H1 (cell line): ENCODE data around the gene ABHD1. TPM values are rescaled to one million over a fixed set of nuclear protein-coding genes. Genes with fewer than 3 reads are reported as not detected.

Experiments used
- CTCF ChIA-PET: fragments of 300-600 bp; sonication (Branson Sonifier 250); formaldehyde crosslinking; loops from one replicate; lab custom pipeline; 2021; ENCODE audit not compliant: partially characterized antibody; lab: Charles Lee
- POLR2A ChIA-PET: fragments of 300-600 bp; sonication (Branson Sonifier 250); formaldehyde crosslinking; loops from one replicate; lab custom pipeline; 2021; ENCODE audit warnings: inconsistent platforms; ENCODE audit not compliant: partially characterized antibody; lab: Charles Lee
- DNase-seq, 2 experiments: peaks; one replicate each; pipeline versions ENCODE4 v3.0.0 to v3.0.0-alpha.2; 2010 to 2022; ENCODE audit warnings: low spot score in 2 of 2, low read depth in 1 of 2, mixed read lengths in 1 of 2
- FAIRE-seq: peaks from 2 replicates; lab custom pipeline; 2011; peaks lifted over from hg19 to GRCh38; lab: Jason Lieb, UNC
- H2AFZ ChIP-seq: 2 replicates; pipeline ENCODE4 v1.8.1; 2012; ENCODE audit warnings: low read length, inconsistent platforms
- H2AK5ac ChIP-seq: 2 replicates; pipeline ENCODE4 v1.6.1; 2013; ENCODE audit warnings: low read depth, low read length
- H2BK120ac ChIP-seq: replicated peaks from 2 replicates; pipeline ENCODE3; 2013; ENCODE audit warnings: low read depth, low read length, inconsistent platforms
- H2BK12ac ChIP-seq: 2 replicates; pipeline ENCODE4 v1.6.1; 2013; ENCODE audit warnings: low read depth, low read length
- H2BK15ac ChIP-seq: 2 replicates; pipeline ENCODE4 v1.6.1; 2013; ENCODE audit warnings: low read length
- H2BK20ac ChIP-seq: 2 replicates; pipeline ENCODE4 v1.6.1; 2013; ENCODE audit warnings: low read length
- H2BK5ac ChIP-seq: 2 replicates; pipeline ENCODE4 v1.6.1; 2013; ENCODE audit warnings: low read depth, low read length
- H3K14ac ChIP-seq: 2 replicates; pipeline ENCODE4 v1.6.1; 2013; ENCODE audit warnings: inconsistent platforms; ENCODE audit not compliant: insufficient read length
- H3K18ac ChIP-seq: 2 replicates; pipeline ENCODE4 v1.6.1; 2013; ENCODE audit warnings: low read length; ENCODE audit errors: extremely low read depth
- H3K23ac ChIP-seq: 2 replicates; pipeline ENCODE4 v1.6.1; 2013; ENCODE audit warnings: inconsistent platforms; ENCODE audit not compliant: insufficient read length
- H3K23me2 ChIP-seq: 2 replicates; pipeline ENCODE4 v1.6.1; 2013; ENCODE audit warnings: low read depth, low read length
- H3K27ac ChIP-seq: 2 replicates; pipeline ENCODE4 v1.6.1; 2011; ENCODE audit warnings: low read depth, low read length, inconsistent platforms
- H3K27me3 ChIP-seq, 4 experiments: replicated peaks in 1 of 4; 1 replicate in 1 of 4; 2 replicates in 3 of 4; pipeline versions ENCODE4 v1.6.1 to v1.8.1; 2011 to 2013; ENCODE audit warnings: low read length in 3 of 4, mild to moderate bottlenecking in 3 of 4, inconsistent platforms in 2 of 4, mixed read lengths in 2 of 4, moderate library complexity in 1 of 4; ENCODE audit not compliant: control insufficient read depth in 3 of 4, insufficient read depth in 3 of 4; ENCODE audit errors: extremely low read depth in 1 of 4
- H3K36me3 ChIP-seq, 4 experiments: 2 replicates each; pipeline versions ENCODE4 v1.6.1 to v1.8.1; 2011 to 2013; ENCODE audit warnings: mild to moderate bottlenecking in 4 of 4, low read length in 3 of 4, moderate library complexity in 2 of 4, control low read depth in 1 of 4, inconsistent platforms in 1 of 4; ENCODE audit not compliant: insufficient read depth in 4 of 4, control insufficient read depth in 2 of 4
- H3K4ac ChIP-seq: replicated peaks from 2 replicates; pipeline ENCODE3; 2013; ENCODE audit warnings: low read length, low read depth, mixed read lengths, inconsistent platforms; ENCODE audit not compliant: insufficient read length
- H3K4me1 ChIP-seq, 4 experiments: replicated peaks in 1 of 4; 1 replicate in 1 of 4; 2 replicates in 3 of 4; pipeline versions ENCODE4 v1.6.1 to v1.8.1; 2011 to 2013; ENCODE audit warnings: low read length in 3 of 4, inconsistent platforms in 2 of 4, mixed read lengths in 1 of 4; ENCODE audit not compliant: insufficient read depth in 4 of 4, control insufficient read depth in 3 of 4
- H3K4me2 ChIP-seq, 2 experiments: 2 replicates each; pipeline versions ENCODE4 v1.6.1 to v1.8.1; 2011 to 2013; ENCODE audit warnings: low read depth in 2 of 2, low read length in 2 of 2, control low read depth in 1 of 2, inconsistent platforms in 1 of 2, mild to moderate bottlenecking in 1 of 2; ENCODE audit not compliant: insufficient read depth in 1 of 2
- H3K4me3 ChIP-seq, 4 experiments: fragments of 200-600, 300-600 bp in 1 of 4; sonication (generic), shearing (Covaris generic), sonication (Bioruptor Twin) in 1 of 4; 2 replicates each; pipeline versions ENCODE4 v1.5.1 to v1.8.1; 2011 to 2016; ENCODE audit warnings: low read length in 4 of 4, low read depth in 3 of 4, control low read depth in 2 of 4, inconsistent platforms in 2 of 4, mild to moderate bottlenecking in 2 of 4, mixed read lengths in 1 of 4, moderate library complexity in 1 of 4; ENCODE audit not compliant: insufficient read depth in 2 of 4; ENCODE audit errors: extremely low read depth in 1 of 4
- H3K56ac ChIP-seq: replicated peaks from 2 replicates; pipeline ENCODE3; 2013; ENCODE audit warnings: low read depth, mild to moderate bottlenecking, mixed read lengths, low read length, inconsistent platforms; ENCODE audit not compliant: insufficient read length
- H3K79me1 ChIP-seq: 2 replicates; pipeline ENCODE4 v1.6.1; 2013; ENCODE audit warnings: low read depth, low read length, control low read depth
- H3K79me2 ChIP-seq, 2 experiments: 2 replicates each; pipeline versions ENCODE4 v1.6.1 to v1.8.1; 2012 to 2013; ENCODE audit warnings: low read length in 2 of 2, mild to moderate bottlenecking in 2 of 2, inconsistent platforms in 1 of 2; ENCODE audit not compliant: insufficient read depth in 2 of 2, control insufficient read depth in 1 of 2
- H3K9ac ChIP-seq, 4 experiments: replicated peaks in 1 of 4; 1 replicate in 1 of 4; 2 replicates in 3 of 4; pipeline versions ENCODE4 v1.6.1 to v1.8.1; 2011 to 2013; ENCODE audit warnings: low read depth in 3 of 4, low read length in 3 of 4, control low read depth in 2 of 4, mild to moderate bottlenecking in 2 of 4, moderate library complexity in 2 of 4, inconsistent platforms in 1 of 4; ENCODE audit errors: extremely low read depth in 1 of 4
- H3K9me3 ChIP-seq, 2 experiments: 2 replicates each; pipeline versions ENCODE4 v1.6.1 to v1.8.1; 2012 to 2013; ENCODE audit warnings: mild to moderate bottlenecking in 2 of 2, moderate library complexity in 2 of 2, control low read depth in 1 of 2, inconsistent platforms in 1 of 2, low read depth in 1 of 2, low read length in 1 of 2, mixed read lengths in 1 of 2; ENCODE audit not compliant: insufficient read depth in 2 of 2
- H4K20me1 ChIP-seq, 2 experiments: replicated peaks in 1 of 2; 2 replicates each; pipeline versions ENCODE3 to v1.8.1; 2011 to 2013; ENCODE audit warnings: inconsistent platforms in 2 of 2, low read length in 2 of 2, mild to moderate bottlenecking in 1 of 2; ENCODE audit not compliant: insufficient read depth in 2 of 2, control insufficient read depth in 1 of 2
- H4K5ac ChIP-seq: 2 replicates; pipeline ENCODE4 v1.6.1; 2013; ENCODE audit warnings: low read length, low read depth, mixed read lengths, inconsistent platforms; ENCODE audit not compliant: insufficient read length
- H4K8ac ChIP-seq: 2 replicates; pipeline ENCODE4 v1.8.0; 2013; ENCODE audit warnings: mild to moderate bottlenecking, moderate library complexity, low read length, inconsistent platforms; ENCODE audit not compliant: insufficient read depth; ENCODE audit errors: extremely low read depth
- H4K91ac ChIP-seq: replicated peaks from 2 replicates; pipeline ENCODE3; 2013; ENCODE audit warnings: low read length, mixed read lengths, inconsistent platforms; ENCODE audit not compliant: insufficient read length
- BACH1 ChIP-seq: IDR thresholded peaks from 2 replicates; pipeline ENCODE4 v1.6.1; 2012; ENCODE audit warnings: low read length, improper control_type of control experiment
- CTBP2 ChIP-seq: IDR thresholded peaks from 2 replicates; pipeline ENCODE4 v1.7.0; 2011; ENCODE audit warnings: borderline replicate concordance, mild to moderate bottlenecking, moderate library complexity, mixed read lengths, low read length; ENCODE audit not compliant: insufficient read depth, insufficient read length
- EZH2 ChIP-seq: fragments of 200-600 bp; sonication (generic); IDR thresholded peaks from 2 replicates; pipeline ENCODE4 v1.7.1; 2012; ENCODE audit warnings: low read depth, mild to moderate bottlenecking, moderate library complexity, low read length, inconsistent platforms; ENCODE audit not compliant: severe bottlenecking
- GABPA ChIP-seq: IDR thresholded peaks from 2 replicates; pipeline ENCODE4 v1.6.1; 2011; ENCODE audit warnings: mild to moderate bottlenecking, low read length, moderate library complexity, borderline replicate concordance; ENCODE audit not compliant: insufficient read depth
- KDM1A ChIP-seq: fragments of 200-600, 300-600 bp; sonication (generic); IDR thresholded peaks from 2 replicates; pipeline ENCODE4 v1.7.1; 2016; ENCODE audit warnings: mild to moderate bottlenecking, low read length, borderline replicate concordance
- NANOG ChIP-seq: IDR thresholded peaks from 2 replicates; pipeline ENCODE4 v1.6.1; 2011; ENCODE audit warnings: low read length, low read depth, mild to moderate bottlenecking, inconsistent platforms; ENCODE audit not compliant: insufficient read depth, poor library complexity, severe bottlenecking
- POU5F1 ChIP-seq: IDR thresholded peaks from 2 replicates; pipeline ENCODE4 v1.6.1; 2011; ENCODE audit warnings: low read depth, mild to moderate bottlenecking, low read length, moderate library complexity
- RBBP5 ChIP-seq: IDR thresholded peaks from 2 replicates; pipeline ENCODE4 v1.7.1; 2012; ENCODE audit warnings: low read depth, mild to moderate bottlenecking, inconsistent platforms, low read length, moderate library complexity, borderline replicate concordance
- USF2 ChIP-seq: IDR thresholded peaks from 2 replicates; pipeline ENCODE4 v1.6.1; 2011; ENCODE audit warnings: low read length, improper control_type of control experiment
- WGBS, 2 experiments: shearing (Covaris generic) in 1 of 2; methylation state at CpG; one replicate each; pipeline versions ENCODE4 v1.1.6 to v1.1.7; 2013 to 2015; ENCODE audit warnings: low lambda C conversion rate in 2 of 2, mixed read lengths in 2 of 2, inconsistent platforms in 1 of 2, low coverage in 1 of 2, missing lambda C conversion rate in 1 of 2; ENCODE audit not compliant: insufficient replicate concordance in 2 of 2, insufficient coverage in 1 of 2, insufficient read length in 1 of 2; ENCODE audit errors: extremely low coverage in 1 of 2, missing lambda C conversion rate in 1 of 2; 5-methylcytosine and 5-hydroxymethylcytosine counted together
- polyA plus RNA-seq, 7 experiments: library from polyadenylated mRNA; depleted of rRNA in 3 of 7; stranded (reverse) in 5 of 7; unstranded in 2 of 7; fragments of >200 nt in 5 of 7; fragments of 200-250 nt in 2 of 7; gene quantifications; 1 replicate in 5 of 7; 2 replicates in 1 of 7; 4 replicates in 1 of 7; pipeline versions ENCODE4 v1.2.1 to v1.2.3, GENCODE V29; 2011 to 2013; ENCODE audit warnings: missing spikeins in 2 of 7, mixed read lengths in 2 of 7
- total RNA-seq: library from RNA; stranded (reverse); fragmentation: NEBNext Ultra II Directional; extraction: Animal tissue kit (Norgen Biotek cat#: 25700); gene quantifications from 2 replicates; pipeline ENCODE4 v1.2.1, GENCODE V29; 2021
- TF ChIP-seq, protein P1 (sequence below): IDR thresholded peaks from 2 replicates; pipeline ENCODE4 v1.6.1; 2012; ENCODE audit warnings: low read length, inconsistent platforms

The ABHD1 gene
- total and polyA plus RNA-seq, 2 of the 8 experiments (the other 6 are each of a cell fraction or from before 2014, with no cell fraction given): 0.20 to 1.1 TPM

DNA sequence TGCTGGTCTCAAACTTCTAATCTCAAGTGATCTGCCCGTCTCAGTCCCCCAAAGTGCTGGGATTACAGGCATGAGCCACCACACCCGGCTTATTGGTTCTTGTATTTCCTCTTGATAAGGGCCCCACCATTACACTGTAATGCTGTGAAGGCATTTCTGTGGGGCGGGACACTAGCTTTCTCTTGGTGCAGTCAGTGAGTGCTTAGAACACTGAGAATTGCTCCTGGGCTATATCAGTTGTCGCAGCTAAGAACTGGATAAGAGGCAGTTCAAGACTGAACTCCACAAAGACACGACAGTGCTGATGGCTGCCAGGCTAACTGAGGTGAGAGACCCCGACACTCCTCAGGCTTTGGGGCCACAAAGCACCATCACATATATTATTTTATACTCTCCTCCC lies 35.0 kb upstream of the ABHD1 start:
- Histone ChIP-seq H3K79me1 (no peaks in the 10 kb centered on the region), H3K4ac (no peak overlapping the region), H3K36me3 (no peaks in the 10 kb centered on the region), H4K8ac (no peak overlapping the region), H3K18ac (no peak overlapping the region), H3K23ac (no peak overlapping the region), H3K23me2 (peaks cover 10% of the 10 kb centered on the region; the same call in 1 of the 2 replicates), H3K56ac (no peak overlapping the region), H3K4me3 (no peak overlapping the region), H3K27ac (no peak overlapping the region), H3K9me3 (no peaks in the 10 kb centered on the region), H3K4me1 (peaks cover 4 to 19% (median 4%) of the 10 kb centered on the region in 4 experiments; a peak in 5 of 7 replicates), H3K9ac (no peak overlapping the region), H3K14ac (no peak overlapping the region), H4K5ac (no peak overlapping the region), H3K79me2 (no peaks in the 10 kb centered on the region), H3K27me3 (peaks cover 0 to 9% (median 4%) of the 10 kb centered on the region in 4 experiments; a peak in 2 of 7 replicates), H4K20me1 (peaks cover 1 to 6% of the 10 kb centered on the region in 2 experiments), H4K91ac (no peak overlapping the region), H2AFZ (no peak overlapping the region), H2BK12ac (no peak overlapping the region), H2BK120ac (no peak overlapping the region), H3K4me2 (no peak overlapping the region), H2BK15ac (no peak overlapping the region), H2BK5ac (no peak overlapping the region), H2AK5ac (no peak overlapping the region), H2BK20ac (no peak overlapping the region)
- DNase-seq (no peak), FAIRE-seq (no peak)
- ChIA-PET CTCF (interaction anchor here (1.1 to 16.5 kb wide), 8 partner anchors 8 to 103 kb away, joined by 3 to 160 read pairs (median 6); partner anchors contain the start of genes ABHD1, AGBL5 and PREB), POLR2A (interaction anchor here (1.1 kb wide), 1 partner anchor 16 kb away, joined by 3 read pairs; no protein-coding TSS in a partner anchor)
- 90% methylated on average over 6 of the region's 6 CpGs; no CpG with 5 or more reads in 1 of the 2 experiments for WGBS, 2 experiments
- no peak for TF ChIP-seq GABPA
- no peak for TF ChIP-seq BACH1
- no peak for TF ChIP-seq RBBP5
- no peak for TF ChIP-seq USF2
- no peak for TF ChIP-seq POU5F1
- TF ChIP-seq NANOG: no peak
- TF ChIP-seq, protein P1, sequence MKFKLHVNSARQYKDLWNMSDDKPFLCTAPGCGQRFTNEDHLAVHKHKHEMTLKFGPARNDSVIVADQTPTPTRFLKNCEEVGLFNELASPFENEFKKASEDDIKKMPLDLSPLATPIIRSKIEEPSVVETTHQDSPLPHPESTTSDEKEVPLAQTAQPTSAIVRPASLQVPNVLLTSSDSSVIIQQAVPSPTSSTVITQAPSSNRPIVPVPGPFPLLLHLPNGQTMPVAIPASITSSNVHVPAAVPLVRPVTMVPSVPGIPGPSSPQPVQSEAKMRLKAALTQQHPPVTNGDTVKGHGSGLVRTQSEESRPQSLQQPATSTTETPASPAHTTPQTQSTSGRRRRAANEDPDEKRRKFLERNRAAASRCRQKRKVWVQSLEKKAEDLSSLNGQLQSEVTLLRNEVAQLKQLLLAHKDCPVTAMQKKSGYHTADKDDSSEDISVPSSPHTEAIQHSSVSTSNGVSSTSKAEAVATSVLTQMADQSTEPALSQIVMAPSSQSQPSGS: no peak
- TF ChIP-seq EZH2: no peak
- TF ChIP-seq CTBP2: no peak
- no peak for TF ChIP-seq KDM1A
